Ishikawa (cell line): ENCODE data around the gene CLCN2.

Source experiments
- CEBPB ChIP-seq: IDR thresholded peaks from 2 replicates; pipeline ENCODE4 v1.6.1; 2012
- CREB1 ChIP-seq: IDR thresholded peaks from 2 replicates; pipeline ENCODE4 v1.6.1; 2012; ENCODE audit warnings: low read depth
- EGR1 ChIP-seq: IDR thresholded peaks from 2 replicates; pipeline ENCODE4 v1.6.1; 2012
- EP300 ChIP-seq: IDR thresholded peaks from 2 replicates; pipeline ENCODE4 v1.6.1; 2012; ENCODE audit warnings: borderline replicate concordance
- FOXM1 ChIP-seq: IDR thresholded peaks from 2 replicates; pipeline ENCODE4 v1.6.1; 2012; ENCODE audit warnings: low read depth, borderline replicate concordance
- NFIC ChIP-seq: IDR thresholded peaks from 2 replicates; pipeline ENCODE4 v1.6.1; 2012
- RAD21 ChIP-seq: IDR thresholded peaks from 2 replicates; pipeline ENCODE4 v1.6.1; 2012; ENCODE audit warnings: low read depth
- TAF1 ChIP-seq: IDR thresholded peaks from 2 replicates; pipeline ENCODE4 v1.6.1; 2012; ENCODE audit warnings: low read depth, mild to moderate bottlenecking
- TCF12 ChIP-seq: IDR thresholded peaks from 2 replicates; pipeline ENCODE4 v1.6.1; 2012; ENCODE audit warnings: low read depth
- TEAD4 ChIP-seq: IDR thresholded peaks from 2 replicates; pipeline ENCODE4 v1.6.1; 2012
- YY1 ChIP-seq: IDR thresholded peaks from 2 replicates; pipeline ENCODE4 v1.6.1; 2012; ENCODE audit warnings: low read depth
- ZBTB7A ChIP-seq: IDR thresholded peaks from 2 replicates; pipeline ENCODE4 v1.6.1; 2012; ENCODE audit warnings: low read depth
- TF ChIP-seq, protein P1 (sequence below): IDR thresholded peaks from 2 replicates; pipeline ENCODE4 v1.6.1; 2012
- TF ChIP-seq, protein P2 (sequence below): IDR thresholded peaks from 2 replicates; pipeline ENCODE4 v1.6.1; 2012; ENCODE audit warnings: low read depth, mild to moderate bottlenecking
- TF ChIP-seq, protein P3 (sequence below): IDR thresholded peaks from 2 replicates; pipeline ENCODE4 v1.6.1; 2012

The CLCN2 gene

DNA sequence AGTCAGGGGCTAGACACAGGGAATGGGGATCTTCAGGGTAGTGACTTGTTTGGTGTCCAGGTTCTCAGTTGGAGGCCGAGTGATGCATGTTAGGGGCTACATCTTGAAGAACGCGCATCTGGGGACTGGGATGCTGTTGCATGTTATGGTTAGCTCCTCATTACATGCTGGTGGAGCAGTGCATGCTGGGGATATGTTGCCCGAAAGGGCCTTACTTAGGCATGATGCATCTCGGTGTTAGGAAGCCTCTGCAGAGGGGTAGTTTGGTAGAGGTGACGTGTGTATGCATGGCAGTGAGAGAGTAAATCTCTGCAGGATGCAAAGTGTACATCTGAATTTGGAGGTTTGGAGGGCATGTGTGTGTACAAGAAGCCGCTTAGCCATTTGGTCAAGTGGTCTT lies 44.6 kb downstream of the CLCN2 start:
- TF ChIP-seq, protein P1, sequence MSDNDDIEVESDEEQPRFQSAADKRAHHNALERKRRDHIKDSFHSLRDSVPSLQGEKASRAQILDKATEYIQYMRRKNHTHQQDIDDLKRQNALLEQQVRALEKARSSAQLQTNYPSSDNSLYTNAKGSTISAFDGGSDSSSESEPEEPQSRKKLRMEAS: no peak
- TF ChIP-seq FOXM1 (no peak), ZBTB7A (no peak), EGR1 (no peak), RAD21 (no peak), CREB1 (no peak), NFIC (no peak), YY1 (no peak), EP300 (no peak), TAF1 (no peak), TCF12 (no peak), CEBPB (no peak), TEAD4 (no peak)
- TF ChIP-seq, protein P2, sequence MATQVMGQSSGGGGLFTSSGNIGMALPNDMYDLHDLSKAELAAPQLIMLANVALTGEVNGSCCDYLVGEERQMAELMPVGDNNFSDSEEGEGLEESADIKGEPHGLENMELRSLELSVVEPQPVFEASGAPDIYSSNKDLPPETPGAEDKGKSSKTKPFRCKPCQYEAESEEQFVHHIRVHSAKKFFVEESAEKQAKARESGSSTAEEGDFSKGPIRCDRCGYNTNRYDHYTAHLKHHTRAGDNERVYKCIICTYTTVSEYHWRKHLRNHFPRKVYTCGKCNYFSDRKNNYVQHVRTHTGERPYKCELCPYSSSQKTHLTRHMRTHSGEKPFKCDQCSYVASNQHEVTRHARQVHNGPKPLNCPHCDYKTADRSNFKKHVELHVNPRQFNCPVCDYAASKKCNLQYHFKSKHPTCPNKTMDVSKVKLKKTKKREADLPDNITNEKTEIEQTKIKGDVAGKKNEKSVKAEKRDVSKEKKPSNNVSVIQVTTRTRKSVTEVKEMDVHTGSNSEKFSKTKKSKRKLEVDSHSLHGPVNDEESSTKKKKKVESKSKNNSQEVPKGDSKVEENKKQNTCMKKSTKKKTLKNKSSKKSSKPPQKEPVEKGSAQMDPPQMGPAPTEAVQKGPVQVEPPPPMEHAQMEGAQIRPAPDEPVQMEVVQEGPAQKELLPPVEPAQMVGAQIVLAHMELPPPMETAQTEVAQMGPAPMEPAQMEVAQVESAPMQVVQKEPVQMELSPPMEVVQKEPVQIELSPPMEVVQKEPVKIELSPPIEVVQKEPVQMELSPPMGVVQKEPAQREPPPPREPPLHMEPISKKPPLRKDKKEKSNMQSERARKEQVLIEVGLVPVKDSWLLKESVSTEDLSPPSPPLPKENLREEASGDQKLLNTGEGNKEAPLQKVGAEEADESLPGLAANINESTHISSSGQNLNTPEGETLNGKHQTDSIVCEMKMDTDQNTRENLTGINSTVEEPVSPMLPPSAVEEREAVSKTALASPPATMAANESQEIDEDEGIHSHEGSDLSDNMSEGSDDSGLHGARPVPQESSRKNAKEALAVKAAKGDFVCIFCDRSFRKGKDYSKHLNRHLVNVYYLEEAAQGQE: no peak
- TF ChIP-seq, protein P3, sequence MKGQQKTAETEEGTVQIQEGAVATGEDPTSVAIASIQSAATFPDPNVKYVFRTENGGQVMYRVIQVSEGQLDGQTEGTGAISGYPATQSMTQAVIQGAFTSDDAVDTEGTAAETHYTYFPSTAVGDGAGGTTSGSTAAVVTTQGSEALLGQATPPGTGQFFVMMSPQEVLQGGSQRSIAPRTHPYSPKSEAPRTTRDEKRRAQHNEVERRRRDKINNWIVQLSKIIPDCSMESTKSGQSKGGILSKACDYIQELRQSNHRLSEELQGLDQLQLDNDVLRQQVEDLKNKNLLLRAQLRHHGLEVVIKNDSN: no peak

DNA sequence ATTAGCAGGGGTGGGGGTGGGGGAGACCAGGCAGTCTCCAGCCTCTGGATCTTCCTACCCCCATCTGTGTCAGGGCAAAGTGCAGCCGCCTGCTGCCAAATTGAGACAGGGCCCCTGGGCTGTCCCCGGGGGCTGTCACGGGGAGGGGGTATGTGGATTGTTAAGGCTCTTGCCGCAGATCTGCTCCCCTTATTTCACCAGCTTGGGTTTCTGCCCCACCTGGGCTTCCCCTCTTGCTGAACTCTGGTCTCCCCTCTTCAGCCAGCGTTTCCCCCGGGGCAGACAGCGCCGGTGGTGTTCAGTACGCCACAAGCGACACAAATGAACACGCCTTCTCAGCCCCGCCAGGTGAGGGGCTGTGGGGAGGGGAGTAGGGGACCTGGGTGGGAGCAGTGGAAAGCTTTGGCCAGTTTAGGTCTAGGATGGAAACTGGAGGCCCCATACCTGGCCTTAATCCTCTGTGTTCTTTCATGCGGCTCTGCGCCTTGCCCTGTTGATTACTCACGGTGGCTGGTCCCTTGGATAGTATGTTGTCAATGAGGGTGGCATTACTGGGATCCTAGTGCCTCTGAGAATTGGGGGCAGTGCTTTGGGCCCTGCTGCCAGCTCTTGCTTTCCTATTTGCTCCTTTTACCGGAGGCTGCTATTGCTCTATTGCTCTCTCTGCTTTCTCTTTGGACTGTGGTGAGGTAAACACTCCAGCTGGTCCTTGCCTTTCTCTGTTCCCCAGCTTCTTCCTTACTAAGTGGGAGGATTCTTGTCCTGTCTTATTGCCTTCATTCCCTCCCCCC lies 45.3 kb downstream of the CLCN2 start:
- TF ChIP-seq, protein P3: no peak
- TF ChIP-seq YY1 (no peak), ZBTB7A (no peak), TAF1 (no peak), RAD21 (no peak)

DNA sequence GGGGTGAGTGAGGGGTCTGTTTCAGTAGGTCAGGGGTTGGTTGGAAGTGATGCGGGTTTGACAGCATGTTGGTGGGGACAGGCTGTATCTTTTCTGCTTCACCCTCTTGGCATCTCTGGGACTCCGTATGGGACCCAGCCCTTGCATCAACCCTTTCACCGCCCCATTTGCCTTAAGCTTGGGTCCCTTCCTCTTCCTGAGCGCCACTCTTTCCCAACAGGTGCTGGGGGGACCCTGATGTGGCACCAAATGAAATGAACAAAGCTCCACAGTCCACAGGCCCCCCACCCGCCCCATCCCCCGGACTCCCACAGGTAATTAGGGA lies 45.9 kb downstream of the CLCN2 start:
- TF ChIP-seq, protein P2: no peak
- no peak for TF ChIP-seq TEAD4
- no peak for TF ChIP-seq NFIC
- no peak for TF ChIP-seq CREB1

DNA sequence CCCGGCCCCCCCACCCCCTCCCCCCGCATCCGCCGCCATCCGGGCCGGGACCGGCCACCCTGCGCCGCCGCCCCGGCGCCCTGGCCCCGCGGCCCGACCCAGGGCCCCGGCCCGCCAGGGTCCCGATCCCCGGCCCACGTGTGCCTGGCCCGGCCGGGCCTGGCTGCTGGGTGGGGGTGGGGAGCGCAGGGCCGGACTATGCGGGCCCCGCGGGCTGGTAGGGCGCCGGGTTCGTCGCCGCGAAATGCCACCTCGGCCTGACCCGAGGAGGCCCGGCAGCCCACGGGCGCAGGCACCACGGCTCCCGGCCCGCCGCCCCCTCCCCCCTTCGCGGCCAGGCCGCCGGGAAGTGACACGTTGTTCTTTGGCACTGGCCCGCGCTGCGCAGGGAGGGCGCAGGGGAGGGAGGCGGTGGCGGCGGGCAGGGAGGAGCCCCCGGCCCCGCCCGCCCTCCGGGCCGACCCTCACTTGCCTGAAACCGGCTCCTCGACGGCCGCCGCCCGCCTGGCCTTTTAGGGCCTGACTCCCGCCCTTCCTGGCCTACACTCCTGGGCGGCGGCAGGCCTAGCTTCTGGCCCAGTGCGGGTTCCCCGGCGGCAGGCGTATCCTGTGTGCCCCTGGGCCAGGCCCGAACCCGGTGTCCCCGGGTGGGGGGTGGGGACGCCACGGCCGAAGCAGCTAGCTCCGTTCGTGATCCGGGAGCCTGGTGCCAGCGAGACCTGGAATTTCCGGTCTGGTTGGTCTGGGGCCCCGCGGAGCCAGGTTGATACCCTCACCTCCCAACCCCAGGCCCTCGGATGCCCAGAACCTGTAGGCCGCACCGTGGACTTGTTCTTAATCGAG lies 46.5 kb downstream of the CLCN2 start:
- no peak for TF ChIP-seq EP300
- TF ChIP-seq YY1: peak; percentile 7; the same call in 1 of the 2 replicates
- TF ChIP-seq NFIC: peak; percentile 60
- peak; percentile 57; the same call in 1 of the 2 replicates for TF ChIP-seq TCF12
- TF ChIP-seq TAF1: peak; percentile 54
- TF ChIP-seq TEAD4: peak; percentile 0
- TF ChIP-seq, protein P3: no peak; the same call in 1 of the 2 replicates

DNA sequence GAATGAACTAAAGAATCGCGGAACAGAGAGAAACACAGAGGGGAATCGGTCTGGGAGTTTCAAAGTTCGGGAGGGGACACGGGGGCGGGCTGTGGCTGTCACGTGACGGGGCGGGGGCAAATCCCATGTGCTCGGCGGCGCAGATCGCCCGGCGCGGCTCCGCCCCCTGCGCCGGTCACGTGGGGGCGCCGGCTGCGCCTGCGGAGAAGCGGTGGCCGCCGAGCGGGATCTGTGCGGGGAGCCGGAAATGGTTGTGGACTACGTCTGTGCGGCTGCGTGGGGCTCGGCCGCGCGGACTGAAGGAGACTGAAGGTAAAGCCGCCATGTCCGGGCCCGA lies 47.1 kb downstream of the CLCN2 start, which contains the start of gene EIF4G1:
Gene EIF4G1, plus strand, starts transcription at position 244 of the 337 bp plus-strand sequence. CDS start 1,191 bp downstream, outside the sequence.
- TF ChIP-seq TEAD4 (no peak), YY1 (peak; percentile 82; the same call in 1 of the 2 replicates), CREB1 (no peak), TAF1 (peak; percentile 90), EP300 (no peak), ZBTB7A (peak; percentile 2; the same call in 1 of the 2 replicates), CEBPB (no peak), TCF12 (no peak), NFIC (no peak), EGR1 (peak; percentile 47), RAD21 (no peak), FOXM1 (no peak)
- TF ChIP-seq, protein P1: peak; percentile 82
- TF ChIP-seq, protein P3: peak; percentile 99
- TF ChIP-seq, protein P2: no peak
